Measurements from ENCODE around the gene MTIF3.

Gene MTIF3

DNA sequence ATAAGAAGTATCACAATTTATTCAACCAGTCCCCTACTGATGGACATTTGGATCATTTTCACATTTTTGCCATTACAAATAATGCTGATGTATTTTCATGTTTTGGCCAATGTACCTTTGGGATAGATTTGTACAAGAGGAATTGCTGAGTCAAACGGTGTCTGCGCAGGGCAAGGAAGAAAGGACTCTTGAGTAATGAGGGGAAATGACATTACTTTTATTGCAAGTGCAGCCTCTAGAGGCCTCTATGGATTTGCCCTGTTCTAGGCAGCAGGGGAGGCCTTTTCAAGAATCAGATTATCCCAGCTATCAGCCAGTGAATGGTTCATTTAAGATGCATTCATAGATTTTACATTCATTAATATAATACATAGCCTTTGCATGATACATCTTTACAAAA is 58.9 kb downstream of the MTIF3 start:
- no peak for ATAC-seq
- TF ChIP-seq, protein P1, sequence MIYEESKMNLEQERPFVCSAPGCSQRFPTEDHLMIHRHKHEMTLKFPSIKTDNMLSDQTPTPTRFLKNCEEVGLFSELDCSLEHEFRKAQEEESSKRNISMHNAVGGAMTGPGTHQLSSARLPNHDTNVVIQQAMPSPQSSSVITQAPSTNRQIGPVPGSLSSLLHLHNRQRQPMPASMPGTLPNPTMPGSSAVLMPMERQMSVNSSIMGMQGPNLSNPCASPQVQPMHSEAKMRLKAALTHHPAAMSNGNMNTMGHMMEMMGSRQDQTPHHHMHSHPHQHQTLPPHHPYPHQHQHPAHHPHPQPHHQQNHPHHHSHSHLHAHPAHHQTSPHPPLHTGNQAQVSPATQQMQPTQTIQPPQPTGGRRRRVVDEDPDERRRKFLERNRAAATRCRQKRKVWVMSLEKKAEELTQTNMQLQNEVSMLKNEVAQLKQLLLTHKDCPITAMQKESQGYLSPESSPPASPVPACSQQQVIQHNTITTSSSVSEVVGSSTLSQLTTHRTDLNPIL (CRISPR knock-in tag; IDR thresholded peaks at IDR 0.05; ENCODE audit: low read depth), result no peak

DNA sequence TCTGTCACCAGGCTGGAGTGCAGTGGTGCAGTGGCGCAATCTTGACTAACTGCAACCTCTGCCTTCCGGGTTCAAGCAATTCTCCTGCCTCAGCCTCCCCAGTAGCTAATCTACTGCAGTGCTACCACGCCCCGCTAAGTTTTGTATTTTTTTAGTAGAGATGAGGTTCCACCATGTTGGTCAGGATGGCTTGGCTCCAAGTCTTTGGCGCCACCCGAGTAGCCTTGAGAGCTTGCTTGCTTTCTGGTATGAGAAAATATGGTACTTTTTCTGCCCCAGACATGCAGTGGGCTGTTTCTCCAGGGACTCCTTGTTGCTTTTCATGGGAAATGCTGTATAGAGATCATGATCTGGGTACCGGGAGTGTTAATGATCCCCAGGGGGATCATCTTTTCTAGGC is 60.5 kb downstream of the MTIF3 start:
- no peak for ATAC-seq
- no peak for TF ChIP-seq ARNTL (CRISPR knock-in tag; IDR thresholded peaks at IDR 0.05; ENCODE audit: borderline replicate concordance, low read depth)
- TF ChIP-seq ZFP30 (CRISPR knock-in tag; IDR thresholded peaks at IDR 0.05), result no peak
- TF ChIP-seq, protein P2, sequence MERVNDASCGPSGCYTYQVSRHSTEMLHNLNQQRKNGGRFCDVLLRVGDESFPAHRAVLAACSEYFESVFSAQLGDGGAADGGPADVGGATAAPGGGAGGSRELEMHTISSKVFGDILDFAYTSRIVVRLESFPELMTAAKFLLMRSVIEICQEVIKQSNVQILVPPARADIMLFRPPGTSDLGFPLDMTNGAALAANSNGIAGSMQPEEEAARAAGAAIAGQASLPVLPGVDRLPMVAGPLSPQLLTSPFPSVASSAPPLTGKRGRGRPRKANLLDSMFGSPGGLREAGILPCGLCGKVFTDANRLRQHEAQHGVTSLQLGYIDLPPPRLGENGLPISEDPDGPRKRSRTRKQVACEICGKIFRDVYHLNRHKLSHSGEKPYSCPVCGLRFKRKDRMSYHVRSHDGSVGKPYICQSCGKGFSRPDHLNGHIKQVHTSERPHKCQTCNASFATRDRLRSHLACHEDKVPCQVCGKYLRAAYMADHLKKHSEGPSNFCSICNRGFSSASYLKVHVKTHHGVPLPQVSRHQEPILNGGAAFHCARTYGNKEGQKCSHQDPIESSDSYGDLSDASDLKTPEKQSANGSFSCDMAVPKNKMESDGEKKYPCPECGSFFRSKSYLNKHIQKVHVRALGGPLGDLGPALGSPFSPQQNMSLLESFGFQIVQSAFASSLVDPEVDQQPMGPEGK (CRISPR knock-in tag; IDR thresholded peaks at IDR 0.05; ENCODE audit: borderline replicate concordance), result no peak
- TF ChIP-seq TCF4 (CRISPR knock-in tag; IDR thresholded peaks at IDR 0.05; ENCODE audit: borderline replicate concordance), result no peak
- TF ChIP-seq CSDC2 (CRISPR knock-in tag; IDR thresholded peaks at IDR 0.05), result no peak
- no peak for TF ChIP-seq ZNF8 (CRISPR knock-in tag; IDR thresholded peaks at IDR 0.05)
- no peak for TF ChIP-seq BACH2 (CRISPR knock-in tag; IDR thresholded peaks at IDR 0.05; ENCODE audit: borderline replicate concordance)
- TF ChIP-seq TOX (CRISPR knock-in tag; IDR thresholded peaks at IDR 0.05; ENCODE audit: borderline replicate concordance), result no peak
- TF ChIP-seq, protein P3, sequence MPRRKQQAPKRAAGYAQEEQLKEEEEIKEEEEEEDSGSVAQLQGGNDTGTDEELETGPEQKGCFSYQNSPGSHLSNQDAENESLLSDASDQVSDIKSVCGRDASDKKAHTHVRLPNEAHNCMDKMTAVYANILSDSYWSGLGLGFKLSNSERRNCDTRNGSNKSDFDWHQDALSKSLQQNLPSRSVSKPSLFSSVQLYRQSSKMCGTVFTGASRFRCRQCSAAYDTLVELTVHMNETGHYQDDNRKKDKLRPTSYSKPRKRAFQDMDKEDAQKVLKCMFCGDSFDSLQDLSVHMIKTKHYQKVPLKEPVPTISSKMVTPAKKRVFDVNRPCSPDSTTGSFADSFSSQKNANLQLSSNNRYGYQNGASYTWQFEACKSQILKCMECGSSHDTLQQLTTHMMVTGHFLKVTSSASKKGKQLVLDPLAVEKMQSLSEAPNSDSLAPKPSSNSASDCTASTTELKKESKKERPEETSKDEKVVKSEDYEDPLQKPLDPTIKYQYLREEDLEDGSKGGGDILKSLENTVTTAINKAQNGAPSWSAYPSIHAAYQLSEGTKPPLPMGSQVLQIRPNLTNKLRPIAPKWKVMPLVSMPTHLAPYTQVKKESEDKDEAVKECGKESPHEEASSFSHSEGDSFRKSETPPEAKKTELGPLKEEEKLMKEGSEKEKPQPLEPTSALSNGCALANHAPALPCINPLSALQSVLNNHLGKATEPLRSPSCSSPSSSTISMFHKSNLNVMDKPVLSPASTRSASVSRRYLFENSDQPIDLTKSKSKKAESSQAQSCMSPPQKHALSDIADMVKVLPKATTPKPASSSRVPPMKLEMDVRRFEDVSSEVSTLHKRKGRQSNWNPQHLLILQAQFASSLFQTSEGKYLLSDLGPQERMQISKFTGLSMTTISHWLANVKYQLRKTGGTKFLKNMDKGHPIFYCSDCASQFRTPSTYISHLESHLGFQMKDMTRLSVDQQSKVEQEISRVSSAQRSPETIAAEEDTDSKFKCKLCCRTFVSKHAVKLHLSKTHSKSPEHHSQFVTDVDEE (CRISPR knock-in tag; IDR thresholded peaks at IDR 0.05), result no peak
- TF ChIP-seq, protein P4, sequence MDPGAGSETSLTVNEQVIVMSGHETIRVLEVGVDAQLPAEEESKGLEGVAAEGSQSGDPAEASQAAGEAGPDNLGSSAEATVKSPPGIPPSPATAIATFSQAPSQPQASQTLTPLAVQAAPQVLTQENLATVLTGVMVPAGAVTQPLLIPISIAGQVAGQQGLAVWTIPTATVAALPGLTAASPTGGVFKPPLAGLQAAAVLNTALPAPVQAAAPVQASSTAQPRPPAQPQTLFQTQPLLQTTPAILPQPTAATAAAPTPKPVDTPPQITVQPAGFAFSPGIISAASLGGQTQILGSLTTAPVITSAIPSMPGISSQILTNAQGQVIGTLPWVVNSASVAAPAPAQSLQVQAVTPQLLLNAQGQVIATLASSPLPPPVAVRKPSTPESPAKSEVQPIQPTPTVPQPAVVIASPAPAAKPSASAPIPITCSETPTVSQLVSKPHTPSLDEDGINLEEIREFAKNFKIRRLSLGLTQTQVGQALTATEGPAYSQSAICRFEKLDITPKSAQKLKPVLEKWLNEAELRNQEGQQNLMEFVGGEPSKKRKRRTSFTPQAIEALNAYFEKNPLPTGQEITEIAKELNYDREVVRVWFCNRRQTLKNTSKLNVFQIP (CRISPR knock-in tag; IDR thresholded peaks at IDR 0.05; ENCODE audit: borderline replicate concordance, low read depth), result no peak
- no peak for TF ChIP-seq GLIS3 (CRISPR knock-in tag; IDR thresholded peaks at IDR 0.05)
- no peak for TF ChIP-seq OSR1 (CRISPR knock-in tag; IDR thresholded peaks at IDR 0.05)
- TF ChIP-seq ISL1 (CRISPR knock-in tag; IDR thresholded peaks at IDR 0.05), result no peak
- TF ChIP-seq ZNF70 (CRISPR knock-in tag; IDR thresholded peaks at IDR 0.05), result no peak
- TF ChIP-seq SNAI2 (CRISPR knock-in tag; IDR thresholded peaks at IDR 0.05), result no peak

DNA sequence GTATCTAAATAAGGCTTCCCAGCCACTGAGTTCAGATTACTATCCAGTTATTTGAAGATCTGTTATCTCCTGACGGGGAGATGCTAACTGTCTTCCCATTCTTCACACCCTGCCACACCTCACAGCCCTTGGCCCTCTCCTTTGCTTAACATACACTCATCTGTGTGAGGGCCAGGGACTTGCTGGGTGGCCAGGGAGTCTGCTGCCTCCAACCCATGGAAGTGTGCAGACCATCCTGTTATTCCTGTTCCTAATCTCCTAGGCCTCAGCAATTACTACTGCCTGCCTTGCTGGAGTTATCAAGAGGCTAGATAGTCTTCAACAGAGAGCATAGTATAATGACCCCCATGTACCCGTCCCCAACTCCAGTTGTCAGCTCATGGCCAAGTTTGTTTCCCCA is 62.1 kb downstream of the MTIF3 start:
- no peak for ATAC-seq
- no peak for TF ChIP-seq ZNF70 (CRISPR knock-in tag; IDR thresholded peaks at IDR 0.05)
- no peak for TF ChIP-seq TCF4 (CRISPR knock-in tag; IDR thresholded peaks at IDR 0.05; ENCODE audit: borderline replicate concordance)
- no peak for TF ChIP-seq CSDC2 (CRISPR knock-in tag; IDR thresholded peaks at IDR 0.05)
- TF ChIP-seq, protein P5, sequence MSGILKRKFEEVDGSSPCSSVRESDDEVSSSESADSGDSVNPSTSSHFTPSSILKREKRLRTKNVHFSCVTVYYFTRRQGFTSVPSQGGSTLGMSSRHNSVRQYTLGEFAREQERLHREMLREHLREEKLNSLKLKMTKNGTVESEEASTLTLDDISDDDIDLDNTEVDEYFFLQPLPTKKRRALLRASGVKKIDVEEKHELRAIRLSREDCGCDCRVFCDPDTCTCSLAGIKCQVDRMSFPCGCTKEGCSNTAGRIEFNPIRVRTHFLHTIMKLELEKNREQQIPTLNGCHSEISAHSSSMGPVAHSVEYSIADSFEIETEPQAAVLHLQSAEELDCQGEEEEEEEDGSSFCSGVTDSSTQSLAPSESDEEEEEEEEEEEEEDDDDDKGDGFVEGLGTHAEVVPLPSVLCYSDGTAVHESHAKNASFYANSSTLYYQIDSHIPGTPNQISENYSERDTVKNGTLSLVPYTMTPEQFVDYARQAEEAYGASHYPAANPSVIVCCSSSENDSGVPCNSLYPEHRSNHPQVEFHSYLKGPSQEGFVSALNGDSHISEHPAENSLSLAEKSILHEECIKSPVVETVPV (CRISPR knock-in tag; IDR thresholded peaks at IDR 0.05), result no peak
- no peak for TF ChIP-seq GLIS3 (CRISPR knock-in tag; IDR thresholded peaks at IDR 0.05)
- TF ChIP-seq OSR1 (CRISPR knock-in tag; IDR thresholded peaks at IDR 0.05), result no peak
- no peak for TF ChIP-seq ARNTL (CRISPR knock-in tag; IDR thresholded peaks at IDR 0.05; ENCODE audit: borderline replicate concordance, low read depth)
- TF ChIP-seq, protein P1 (CRISPR knock-in tag; IDR thresholded peaks at IDR 0.05; ENCODE audit: low read depth), result no peak
- TF ChIP-seq ESRRG (CRISPR knock-in tag; IDR thresholded peaks at IDR 0.05), result no peak
- TF ChIP-seq, protein P4 (CRISPR knock-in tag; IDR thresholded peaks at IDR 0.05; ENCODE audit: borderline replicate concordance, low read depth), result no peak
- no peak for TF ChIP-seq PPARA (CRISPR knock-in tag; IDR thresholded peaks at IDR 0.05; ENCODE audit: borderline replicate concordance)
- TF ChIP-seq RARB (CRISPR knock-in tag; IDR thresholded peaks at IDR 0.05), result no peak
- TF ChIP-seq ZFP3 (CRISPR knock-in tag; IDR thresholded peaks at IDR 0.05), result no peak
- TF ChIP-seq SNAI2 (CRISPR knock-in tag; IDR thresholded peaks at IDR 0.05), result no peak
- no peak for TF ChIP-seq ISL1 (CRISPR knock-in tag; IDR thresholded peaks at IDR 0.05)
- TF ChIP-seq TOX (CRISPR knock-in tag; IDR thresholded peaks at IDR 0.05; ENCODE audit: borderline replicate concordance), result no peak
- TF ChIP-seq, protein P2 (CRISPR knock-in tag; IDR thresholded peaks at IDR 0.05; ENCODE audit: borderline replicate concordance), result no peak
- TF ChIP-seq ZNF565 (CRISPR knock-in tag; conservative IDR thresholded peaks at IDR 0.05; ENCODE audit: low read depth), result no peak
